C4-2B (cell line): ENCODE measurements around the gene COA1.

Source experiments
- CTCF ChIP-seq: fragments of 450-650 bp; conservative IDR thresholded peaks from 2 replicates; pipeline ENCODE4 v1.5.1; 2017; ENCODE audit warnings: mild to moderate bottlenecking
- ZFX ChIP-seq: fragments of 450-650 bp; IDR thresholded peaks from 2 replicates; pipeline ENCODE4 v1.6.1; 2017

GRCh38 chr7:43649755-43650274 lies 79.5 kb downstream of the COA1 start:
- TF ChIP-seq CTCF (no peak), ZFX (no peak)
